ENCODE measurements around the gene GPR6. TPM values are rescaled to one million over a fixed set of nuclear protein-coding genes. Genes with fewer than 3 reads are reported as not detected.

The GPR6 gene
- total and polyA plus RNA-seq, 2 donors (not counting 3 experiments of a cell fraction or from before 2014, with no cell fraction given), result not detected

- Histone ChIP-seq H3K4me3 (replicated peaks in 1 of 3; ENCODE audit: insufficient read depth in 1 of 3, low read depth in 1 of 3, low read length in 3 of 3) (no peak overlapping the region), H4K20me1 (replicated peaks; ENCODE audit: control insufficient read depth, extremely low read depth, insufficient read depth, low read length) (no peaks in the 10 kb centered on the region), H3K9ac (replicated peaks; ENCODE audit: extremely low read depth, insufficient read depth, low read length) (no peak overlapping the region), H3K9me1 (replicated peaks; ENCODE audit: control insufficient read depth, extremely low read depth, insufficient read depth, low read length) (no peaks in the 10 kb centered on the region), H3K36me3 (ENCODE audit: control insufficient read depth in 2 of 2, extremely low read depth in 1 of 2, insufficient read depth in 2 of 2, low read length in 2 of 2) (no peaks in the 10 kb centered on the region), H3K79me2 (ENCODE audit: control insufficient read depth, insufficient read depth, low read length) (no peaks in the 10 kb centered on the region), H3K27ac (ENCODE audit: insufficient read depth, low read depth, low read length) (no peak overlapping the region), H3K4me2 (ENCODE audit: insufficient read depth, low read length) (no peak overlapping the region), H3K9me3 (replicated peaks; ENCODE audit: control insufficient read depth, insufficient read depth, low read length) (no peaks in the 10 kb centered on the region), H2AFZ (ENCODE audit: low read depth, low read length) (no peak overlapping the region), H3K27me3 (ENCODE audit: control insufficient read depth in 2 of 2, insufficient read depth in 2 of 2, low read length in 2 of 2) (peaks cover 0 to 6% of the 10 kb centered on the region in 2 experiments), H3K4me1 (ENCODE audit: control insufficient read depth, extremely low read depth, insufficient read depth, low read length) (no peaks in the 10 kb centered on the region)
- FAIRE-seq (no peak), DNase-seq (ENCODE audit: low read depth, low spot score) (no peak)
- no peak for TF ChIP-seq MAX (IDR thresholded peaks at IDR 0.05; ENCODE audit: insufficient read depth, insufficient read length)
- no peak for TF ChIP-seq POLR2A (IDR thresholded peaks at IDR 0.05; ENCODE audit: low read depth, low read length)
- TF ChIP-seq, protein P1, sequence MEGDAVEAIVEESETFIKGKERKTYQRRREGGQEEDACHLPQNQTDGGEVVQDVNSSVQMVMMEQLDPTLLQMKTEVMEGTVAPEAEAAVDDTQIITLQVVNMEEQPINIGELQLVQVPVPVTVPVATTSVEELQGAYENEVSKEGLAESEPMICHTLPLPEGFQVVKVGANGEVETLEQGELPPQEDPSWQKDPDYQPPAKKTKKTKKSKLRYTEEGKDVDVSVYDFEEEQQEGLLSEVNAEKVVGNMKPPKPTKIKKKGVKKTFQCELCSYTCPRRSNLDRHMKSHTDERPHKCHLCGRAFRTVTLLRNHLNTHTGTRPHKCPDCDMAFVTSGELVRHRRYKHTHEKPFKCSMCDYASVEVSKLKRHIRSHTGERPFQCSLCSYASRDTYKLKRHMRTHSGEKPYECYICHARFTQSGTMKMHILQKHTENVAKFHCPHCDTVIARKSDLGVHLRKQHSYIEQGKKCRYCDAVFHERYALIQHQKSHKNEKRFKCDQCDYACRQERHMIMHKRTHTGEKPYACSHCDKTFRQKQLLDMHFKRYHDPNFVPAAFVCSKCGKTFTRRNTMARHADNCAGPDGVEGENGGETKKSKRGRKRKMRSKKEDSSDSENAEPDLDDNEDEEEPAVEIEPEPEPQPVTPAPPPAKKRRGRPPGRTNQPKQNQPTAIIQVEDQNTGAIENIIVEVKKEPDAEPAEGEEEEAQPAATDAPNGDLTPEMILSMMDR (IDR thresholded peaks at IDR 0.05; ENCODE audit: extremely low read depth in 1 of 2, insufficient read depth in 1 of 2, low read depth in 1 of 2, low read length in 2 of 2), result no peak
- no peak for TF ChIP-seq JUN (IDR thresholded peaks at IDR 0.05; ENCODE audit: borderline replicate concordance, insufficient read depth, insufficient read length, low read depth)
- no peak for TF ChIP-seq MYC (IDR thresholded peaks at IDR 0.05; ENCODE audit: low read depth, low read length)
- intact Hi-C loops (cut with micrococcal nuclease), result no loop called here
- ChIA-PET POLR2A (no interaction called here), CTCF (interaction anchor here (0.6 to 1.5 kb wide), 3 partner anchors 10 to 913 kb away, joined by 3 to 8 read pairs (median 4); no protein-coding TSS in a partner anchor)
- dilution Hi-C loops (cut with MboI; ENCODE audit: extremely low pct_ligation_motif_present, low sequenced_read_pairs), result no loop called here
- BruUV-seq (replicated peaks), result no TSS peak
Measured at GRCh38 chr6:109949281-109950065, 28.6 kb upstream of the GPR6 start.
